ENCODE measurements around the gene CACNA1D.

CACNA1D gene

GRCh38 chr3:53806182-53807116 lies 312.0 kb downstream of the CACNA1D start:
- peak; percentile 39 to 53 for DNase-seq (ENCODE audit: low read depth in 2 of 2)

- no peak for DNase-seq (ENCODE audit: low read depth in 2 of 2)
Measured at GRCh38 chr3:53807117-53807810, 312.9 kb downstream of the CACNA1D start.

- no peak for DNase-seq (ENCODE audit: low read depth in 2 of 2)
Measured at GRCh38 chr3:53808496-53808895, 314.1 kb downstream of the CACNA1D start.

- no peak for DNase-seq (ENCODE audit: low read depth in 2 of 2)
Measured at GRCh38 chr3:53809267-53809666, 314.9 kb downstream of the CACNA1D start.

GRCh38 chr3:53809764-53810400 lies 315.5 kb downstream of the CACNA1D start:
- no peak for DNase-seq (ENCODE audit: low read depth in 2 of 2)

GRCh38 chr3:53811143-53811927 lies 316.9 kb downstream of the CACNA1D start:
- DNase-seq (ENCODE audit: low read depth in 2 of 2): no peak

GRCh38 chr3:53812434-53812833 lies 318.0 kb downstream of the CACNA1D start:
- no peak for DNase-seq (ENCODE audit: low read depth in 2 of 2)

- DNase-seq (ENCODE audit: low read depth in 2 of 2): no peak
Measured at GRCh38 chr3:53813229-53813628, 318.8 kb downstream of the CACNA1D start.

- DNase-seq (ENCODE audit: low read depth in 2 of 2): no peak
Measured at GRCh38 chr3:53813876-53814275, 319.5 kb downstream of the CACNA1D start.

- DNase-seq (ENCODE audit: low read depth in 2 of 2): no peak
Measured at GRCh38 chr3:53815067-53815466, 320.7 kb downstream of the CACNA1D start.

GRCh38 chr3:53815651-53816050 lies 321.2 kb downstream of the CACNA1D start:
- DNase-seq (ENCODE audit: low read depth in 2 of 2): no peak

- no peak for DNase-seq (ENCODE audit: low read depth in 2 of 2)
Measured at GRCh38 chr3:53816425-53816824, 322.0 kb downstream of the CACNA1D start.

GRCh38 chr3:53817211-53817610 lies 322.8 kb downstream of the CACNA1D start:
- DNase-seq (ENCODE audit: low read depth in 2 of 2): no peak

GRCh38 chr3:53817809-53818208 lies 323.4 kb downstream of the CACNA1D start:
- no peak for DNase-seq (ENCODE audit: low read depth in 2 of 2)

GRCh38 chr3:53818221-53819162 lies 324.1 kb downstream of the CACNA1D start:
- DNase-seq (ENCODE audit: low read depth in 2 of 2): no peak

- no peak for DNase-seq (ENCODE audit: low read depth in 2 of 2)
Measured at GRCh38 chr3:53819163-53819868, 324.9 kb downstream of the CACNA1D start.

- DNase-seq (ENCODE audit: low read depth in 2 of 2): no peak
Measured at GRCh38 chr3:53820084-53820483, 325.7 kb downstream of the CACNA1D start.

GRCh38 chr3:53820756-53821580 lies 326.6 kb downstream of the CACNA1D start:
- no peak for DNase-seq (ENCODE audit: low read depth in 2 of 2)

- DNase-seq (ENCODE audit: low read depth in 2 of 2): no peak
Measured at GRCh38 chr3:53821631-53822121, 327.3 kb downstream of the CACNA1D start.

Measured in fibroblast of skin of left biceps (primary cell).